Measurements from ENCODE around the gene WRAP53. TPM values are rescaled to one million over a fixed set of nuclear protein-coding genes. Genes with fewer than 3 reads are reported as not detected.

Gene WRAP53
- total and polyA plus RNA-seq, 3 donors from 2014 or later: 10.5 to 12.0 (median 11.3) TPM

DNA sequence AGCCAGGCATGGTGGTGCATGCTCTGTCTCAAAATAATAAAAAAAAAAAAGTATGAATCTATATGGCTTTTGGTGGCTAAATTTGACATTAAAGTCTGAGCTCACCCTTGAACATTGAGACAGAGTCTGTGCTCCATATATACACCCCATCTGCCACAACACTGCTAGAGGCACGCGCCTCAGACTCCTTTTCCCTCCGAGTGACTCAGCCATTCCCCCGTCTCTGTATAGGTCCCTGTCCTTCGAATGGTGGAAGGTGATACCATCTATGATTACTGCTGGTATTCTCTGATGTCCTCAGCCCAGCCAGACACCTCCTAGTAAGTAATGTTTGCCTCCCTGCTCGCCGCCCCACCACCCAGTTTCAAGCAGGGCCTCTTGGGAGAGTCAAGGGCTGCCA is 12.2 kb downstream of the WRAP53 start:
- WGBS, 2 donors: 94 to 99% methylated on average over 7 of the region's 7 CpGs
- Histone ChIP-seq H3K36me3 (ENCODE audit: low read depth, missing control alignments) (no peaks in the 10 kb centered on the region), H3K9me3 (no peaks in the 10 kb centered on the region), H3K4me1 (peaks cover 15% of the 10 kb centered on the region), H3K27ac (no peak overlapping the region), H3K4me3 (no peak overlapping the region), H3K27me3 (no peaks in the 10 kb centered on the region)
- intact Hi-C loops (cut with DNase I; ENCODE audit: low total_unique reads): no loop called here
- DNase-seq: no peak
- TF ChIP-seq CTCF (IDR thresholded peaks at IDR 0.05): no peak
- TF ChIP-seq POLR2A (IDR thresholded peaks at IDR 0.05): no peak

- H3K36me3 ChIP-seq (ENCODE audit: low read depth, missing control alignments): no peaks in the 10 kb centered on the region
- no peak for TF ChIP-seq CTCF (IDR thresholded peaks at IDR 0.05)
- no peak for TF ChIP-seq POLR2A (IDR thresholded peaks at IDR 0.05)
- DNase-seq: no peak
- intact Hi-C loops (cut with DNase I; ENCODE audit: low total_unique reads): no loop called here
- H3K4me1 ChIP-seq: peaks cover 17% of the 10 kb centered on the region
- H3K27ac ChIP-seq: no peak overlapping the region
- no peak overlapping the region for H3K4me3 ChIP-seq
- 97% methylated on average over 14 of the region's 14 CpGs for WGBS, 2 donors
- no peaks in the 10 kb centered on the region for H3K9me3 ChIP-seq
- no peaks in the 10 kb centered on the region for H3K27me3 ChIP-seq
These were observed 13.4 kb downstream of the WRAP53 start for GRCh38 chr17:7701681-7702080.

DNA sequence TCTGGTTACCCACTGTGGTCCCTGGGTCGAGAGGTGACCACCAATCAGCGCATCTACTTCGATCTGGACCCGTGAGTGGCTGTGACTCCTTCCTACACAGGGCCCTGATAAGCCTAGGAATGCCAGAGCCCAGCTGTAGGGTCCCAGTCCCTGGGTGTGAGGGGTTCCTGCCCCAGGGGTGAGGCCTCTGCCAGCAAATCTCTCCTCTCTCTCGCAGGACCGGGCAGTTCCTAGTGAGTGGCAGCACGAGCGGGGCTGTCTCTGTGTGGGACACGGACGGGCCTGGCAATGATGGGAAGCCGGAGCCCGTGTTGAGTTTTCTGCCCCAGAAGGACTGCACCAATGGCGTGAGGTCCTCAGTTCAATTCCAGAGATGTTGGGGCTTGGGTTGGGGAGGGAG is 14.5 kb downstream of the WRAP53 start:
- 97% methylated on average over 13 of the region's 13 CpGs; no CpG with 5 or more reads in 1 of the 2 donors for whole genome bisulfite sequencing, 2 donors
- H3K9me3 ChIP-seq: no peaks in the 10 kb centered on the region
- intact Hi-C loops (cut with DNase I; ENCODE audit: low total_unique reads): no loop called here
- TF ChIP-seq POLR2A (IDR thresholded peaks at IDR 0.05): no peak
- no peak for TF ChIP-seq CTCF (IDR thresholded peaks at IDR 0.05)
- H3K4me3 ChIP-seq: no peak overlapping the region
- no peaks in the 10 kb centered on the region for H3K27me3 ChIP-seq
- no peaks in the 10 kb centered on the region for H3K36me3 ChIP-seq (ENCODE audit: low read depth, missing control alignments)
- no peak for DNase-seq
- H3K4me1 ChIP-seq: peaks cover 17% of the 10 kb centered on the region
- H3K27ac ChIP-seq: no peak overlapping the region

DNA sequence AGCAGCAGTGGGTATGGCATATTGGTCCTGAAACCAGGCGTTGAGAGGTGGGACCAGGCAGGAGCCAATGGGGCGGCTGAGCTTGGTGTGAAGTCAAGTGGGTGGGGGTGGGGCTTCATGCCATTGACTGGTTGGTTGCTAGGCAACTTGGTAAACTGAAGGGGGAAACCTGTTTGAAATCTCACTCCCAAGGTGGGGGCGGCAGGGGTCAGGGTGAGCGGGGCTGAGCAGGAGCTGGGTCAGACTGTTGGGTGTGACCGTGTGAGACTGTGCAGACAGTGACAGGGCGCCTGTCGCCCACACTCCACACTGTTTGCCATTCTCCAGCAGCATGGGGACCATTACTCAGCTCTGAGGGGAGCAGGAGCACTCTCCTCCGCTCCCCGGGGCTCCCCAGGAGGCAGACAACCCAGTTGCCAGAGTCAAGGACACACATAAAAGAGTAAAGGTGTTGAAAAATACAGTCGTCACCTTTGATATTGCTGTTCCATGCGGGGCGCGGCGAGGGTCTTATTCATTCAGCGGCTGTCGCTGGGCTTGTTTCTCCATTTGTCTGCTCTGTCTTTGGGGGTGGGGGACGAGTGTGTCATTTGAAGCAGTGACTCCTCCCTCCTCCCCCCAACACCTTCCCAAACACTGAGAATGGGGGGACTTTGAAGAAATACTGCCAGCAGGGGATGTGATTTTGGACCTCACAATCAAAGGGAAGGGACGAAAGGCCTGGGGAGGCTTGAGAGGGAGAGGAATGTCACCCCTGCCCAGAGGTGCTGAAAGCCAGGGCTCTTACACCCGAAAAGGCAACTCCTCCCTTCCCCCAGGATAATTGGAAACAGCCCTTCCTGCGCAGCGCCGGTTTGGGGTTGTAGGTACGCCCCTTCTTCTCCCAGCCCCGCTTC is 15.6 kb downstream of the WRAP53 start:
- H3K27me3 ChIP-seq: no peaks in the 10 kb centered on the region
- TF ChIP-seq CTCF (IDR thresholded peaks at IDR 0.05): no peak
- no peak for TF ChIP-seq POLR2A (IDR thresholded peaks at IDR 0.05)

More for the DNA sequence above, 15.6 kb downstream of the WRAP53 start:
- no peak for DNase-seq
- WGBS, 2 donors: 41 to 42% methylated on average over 24 of the region's 24 CpGs
- H3K27ac ChIP-seq: no peak overlapping the region
- no peaks in the 10 kb centered on the region for H3K36me3 ChIP-seq (ENCODE audit: low read depth, missing control alignments)
- intact Hi-C loops (cut with DNase I; ENCODE audit: low total_unique reads): no loop called here
- H3K9me3 ChIP-seq: no peaks in the 10 kb centered on the region
- peaks cover 17% of the 10 kb centered on the region for H3K4me1 ChIP-seq
- H3K4me3 ChIP-seq: no peak overlapping the region
